CD14-positive monocyte (primary cell): ENCODE measurements around the gene HS3ST3B1. TPM values are rescaled to one million over a fixed set of nuclear protein-coding genes. Genes with fewer than 3 reads are reported as not detected.
A peak's percentile ranks its signal among the peaks of the same experiment; 100 is the strongest.

ENCODE experiments used
- DNase-seq, 3 donors: peaks; one replicate each; pipeline ENCODE4 v3.0.0-alpha.2; 2011 to 2022
- H2AFZ ChIP-seq: 2 replicates; pipeline ENCODE4 v1.6.0; 2012; ENCODE audit warnings: mild to moderate bottlenecking, low read depth, low read length, inconsistent platforms; ENCODE audit not compliant: insufficient read depth, poor library complexity, severe bottlenecking
- H3K27ac ChIP-seq, 2 donors: 1 replicate in 1 of 2; 2 replicates in 1 of 2; pipeline ENCODE4 v1.5.1; 2012 to 2013; ENCODE audit warnings: low read length in 2 of 2, control low read depth in 1 of 2, inconsistent platforms in 1 of 2, low read depth in 1 of 2, mild to moderate bottlenecking in 1 of 2
- H3K27me3 ChIP-seq, 2 donors: one replicate each; pipeline versions ENCODE4 v1.6.0 to v1.6.1; 2011 to 2013; ENCODE audit warnings: low read length in 2 of 2; ENCODE audit not compliant: control insufficient read depth in 2 of 2, insufficient read depth in 2 of 2
- H3K36me3 ChIP-seq, 2 donors: replicated peaks in 1 of 2; 1 replicate in 1 of 2; 2 replicates in 1 of 2; pipeline versions ENCODE4 v1.5.1 to v1.6.1; 2012 to 2013; ENCODE audit warnings: low read length in 2 of 2, control low read depth in 1 of 2, inconsistent platforms in 1 of 2, mild to moderate bottlenecking in 1 of 2; ENCODE audit not compliant: insufficient read depth in 2 of 2, control insufficient read depth in 1 of 2
- H3K4me1 ChIP-seq, 2 donors: 1 replicate in 1 of 2; 2 replicates in 1 of 2; pipeline versions ENCODE4 v1.5.1 to v1.6.1; 2012 to 2013; ENCODE audit warnings: low read length in 2 of 2, control low read depth in 1 of 2, inconsistent platforms in 1 of 2, mild to moderate bottlenecking in 1 of 2, moderate library complexity in 1 of 2; ENCODE audit not compliant: insufficient read depth in 2 of 2, control insufficient read depth in 1 of 2
- H3K4me2 ChIP-seq: replicated peaks from 2 replicates; pipeline ENCODE3; 2012; ENCODE audit warnings: low read length, moderate library complexity, mild to moderate bottlenecking; ENCODE audit not compliant: poor library complexity, severe bottlenecking; ENCODE audit errors: extremely low read depth
- H3K4me3 ChIP-seq, 3 experiments: fragments of 200-600 bp in 1 of 3; sonication (generic) in 1 of 3; replicated peaks in 1 of 3; 1 replicate in 2 of 3; 2 replicates in 1 of 3; pipeline ENCODE4 v1.5.1; 2011 to 2013; ENCODE audit warnings: low read length in 3 of 3, mild to moderate bottlenecking in 3 of 3, control low read depth in 2 of 3, low read depth in 2 of 3, inconsistent platforms in 1 of 3, moderate library complexity in 1 of 3
- H3K79me2 ChIP-seq: 2 replicates; pipeline ENCODE4 v1.6.0; 2012; ENCODE audit warnings: mild to moderate bottlenecking, control low read depth, inconsistent platforms, low read length, moderate library complexity; ENCODE audit not compliant: insufficient read depth
- H3K9ac ChIP-seq: 2 replicates; pipeline ENCODE4 v1.6.0; 2017; ENCODE audit warnings: low read length, mild to moderate bottlenecking; ENCODE audit not compliant: insufficient read depth, poor library complexity, severe bottlenecking
- H3K9me3 ChIP-seq, 2 donors: replicated peaks in 1 of 2; 1 replicate in 1 of 2; 2 replicates in 1 of 2; pipeline versions ENCODE4 v1.5.1 to v1.6.1; 2012 to 2013; ENCODE audit warnings: low read length in 2 of 2, control low read depth in 1 of 2; ENCODE audit not compliant: control insufficient read depth in 1 of 2, insufficient read depth in 1 of 2
- H4K20me1 ChIP-seq: 2 replicates; pipeline ENCODE4 v1.6.0; 2012; ENCODE audit warnings: mild to moderate bottlenecking, low read length, control low read depth, moderate library complexity; ENCODE audit not compliant: insufficient read depth
- H3K27ac Mint-ChIP-seq, 7 donors: one replicate each; pipeline ENCODE4 v1.8.0; 2020; ENCODE audit warnings: mild to moderate bottlenecking in 7 of 7, mixed read lengths in 7 of 7, moderate library complexity in 6 of 7, inconsistent platforms in 2 of 7
- H3K27me3 Mint-ChIP-seq, 3 donors: one replicate each; pipeline ENCODE4 v1.8.0; 2021 to 2022; ENCODE audit warnings: low read depth in 3 of 3, mild to moderate bottlenecking in 3 of 3, mixed read lengths in 3 of 3, moderate library complexity in 3 of 3, inconsistent platforms in 1 of 3
- H3K36me3 Mint-ChIP-seq, 2 donors: one replicate each; pipeline ENCODE4 v1.8.0; 2020; ENCODE audit warnings: mixed read lengths in 2 of 2, inconsistent platforms in 1 of 2, mild to moderate bottlenecking in 1 of 2
- H3K4me1 Mint-ChIP-seq: one replicate; pipeline ENCODE4 v1.8.0; 2020; ENCODE audit warnings: mild to moderate bottlenecking, mixed read lengths
- H3K4me3 Mint-ChIP-seq, 2 donors: one replicate each; pipeline ENCODE4 v1.8.0; 2020; ENCODE audit warnings: mild to moderate bottlenecking in 2 of 2, mixed read lengths in 2 of 2, moderate library complexity in 1 of 2
- H3K9me3 Mint-ChIP-seq, 7 donors: one replicate each; pipeline ENCODE4 v1.8.0; 2020 to 2022; ENCODE audit warnings: mixed read lengths in 7 of 7, mild to moderate bottlenecking in 6 of 7, moderate library complexity in 6 of 7, inconsistent platforms in 2 of 7
- WGBS: methylation state at CpG from one replicate; pipeline ENCODE4 v1.1.5; 2013; ENCODE audit warnings: missing lambda C conversion rate; ENCODE audit not compliant: insufficient coverage; 5-methylcytosine and 5-hydroxymethylcytosine counted together
- intact Hi-C, 2 donors: fragments of 100-400 bp; cut with micrococcal nuclease; formaldehyde crosslinking; loops; one replicate each; pipeline versions ENCODE4 v1.15.0 to v1.15.1; 2023
- polyA plus RNA-seq, 3 donors: library from polyadenylated mRNA; depleted of rRNA in 1 of 3; unstranded in 2 of 3; stranded (reverse) in 1 of 3; fragments of 300-500 nt in 2 of 3; fragments of >200 nt in 1 of 3; fragmentation: Illumina TruSeq in 2 of 3; gene quantifications; 1 replicate in 2 of 3; 2 replicates in 1 of 3; pipeline ENCODE4 v1.2.3, GENCODE V29; 2012 to 2021
- TF ChIP-seq, protein P1 (sequence below): fragments of 200-600 bp; IDR thresholded peaks from one replicate; pipeline ENCODE4 v1.8.0; 2022; ENCODE audit warnings: antibody characterized with exemption, mild to moderate bottlenecking

Gene HS3ST3B1
- polyA plus RNA-seq, 3 donors, result 0.09 to 0.73 (median 0.32) TPM

DNA sequence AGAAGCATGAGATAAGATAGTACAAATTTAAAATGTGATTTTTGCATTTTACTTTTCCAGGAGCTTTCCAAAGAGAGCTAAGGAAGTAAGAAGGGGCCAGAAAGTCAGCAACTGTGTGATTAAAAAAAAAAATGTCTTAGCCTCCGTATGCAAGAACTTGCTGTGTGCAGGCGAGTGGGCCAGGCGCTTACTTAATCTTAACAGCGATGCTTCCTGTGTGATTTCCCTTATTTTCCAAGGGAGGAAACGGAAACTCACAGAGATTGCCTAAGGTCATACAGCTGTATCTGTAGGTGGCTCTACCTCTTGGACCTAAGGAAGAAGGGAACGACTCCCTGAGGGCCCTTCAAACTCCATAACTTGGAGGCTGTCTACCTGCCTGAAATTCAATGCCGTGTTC lies 11.1 kb downstream of the HS3ST3B1 start:
- Mint-ChIP-seq H3K4me1 (peaks cover 40% of the 10 kb centered on the region), H3K27me3 (peaks cover 5 to 15% (median 8%) of the 10 kb centered on the region in 3 donors), H3K9me3 (peaks cover 0 to 4% (median 0%) of the 10 kb centered on the region in 7 donors), H3K27ac (peak overlapping the region in 5 of 7 donors; percentile 3 to 66 (median 51)), H3K36me3 (peaks cover 6 to 8% of the 10 kb centered on the region in 2 donors), H3K4me3 (peak overlapping the region in 1 of 2 donors; percentile 33)
- no peaks in the 10 kb centered on the region for H3K79me2 ChIP-seq
- peaks cover 5 to 15% of the 10 kb centered on the region in 2 donors for H3K27me3 ChIP-seq
- H3K9me3 ChIP-seq, result no peaks in the 10 kb centered on the region
- no peak overlapping the region for H2AFZ ChIP-seq
- no peak overlapping the region for H3K9ac ChIP-seq
- H3K27ac ChIP-seq, result no peak overlapping the region
- H3K36me3 ChIP-seq, result no peaks in the 10 kb centered on the region
- peaks cover 26 to 31% of the 10 kb centered on the region in 2 donors for H3K4me1 ChIP-seq
- DNase-seq, result peak; percentile 27 to 78 (median 50)
- H3K4me3 ChIP-seq, result no peak overlapping the region
- WGBS, result 22% methylated on average over 3 of the region's 7 CpGs
- H4K20me1 ChIP-seq, result no peaks in the 10 kb centered on the region
- intact Hi-C loops, result loop anchor here in 1 of 2 donors (5.0 kb wide), 1 partner anchor 35 kb away; no protein-coding TSS in a partner anchor
- TF ChIP-seq, protein P1, sequence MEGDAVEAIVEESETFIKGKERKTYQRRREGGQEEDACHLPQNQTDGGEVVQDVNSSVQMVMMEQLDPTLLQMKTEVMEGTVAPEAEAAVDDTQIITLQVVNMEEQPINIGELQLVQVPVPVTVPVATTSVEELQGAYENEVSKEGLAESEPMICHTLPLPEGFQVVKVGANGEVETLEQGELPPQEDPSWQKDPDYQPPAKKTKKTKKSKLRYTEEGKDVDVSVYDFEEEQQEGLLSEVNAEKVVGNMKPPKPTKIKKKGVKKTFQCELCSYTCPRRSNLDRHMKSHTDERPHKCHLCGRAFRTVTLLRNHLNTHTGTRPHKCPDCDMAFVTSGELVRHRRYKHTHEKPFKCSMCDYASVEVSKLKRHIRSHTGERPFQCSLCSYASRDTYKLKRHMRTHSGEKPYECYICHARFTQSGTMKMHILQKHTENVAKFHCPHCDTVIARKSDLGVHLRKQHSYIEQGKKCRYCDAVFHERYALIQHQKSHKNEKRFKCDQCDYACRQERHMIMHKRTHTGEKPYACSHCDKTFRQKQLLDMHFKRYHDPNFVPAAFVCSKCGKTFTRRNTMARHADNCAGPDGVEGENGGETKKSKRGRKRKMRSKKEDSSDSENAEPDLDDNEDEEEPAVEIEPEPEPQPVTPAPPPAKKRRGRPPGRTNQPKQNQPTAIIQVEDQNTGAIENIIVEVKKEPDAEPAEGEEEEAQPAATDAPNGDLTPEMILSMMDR, result no peak
- H3K4me2 ChIP-seq, result peak overlapping the region; percentile 17

DNA sequence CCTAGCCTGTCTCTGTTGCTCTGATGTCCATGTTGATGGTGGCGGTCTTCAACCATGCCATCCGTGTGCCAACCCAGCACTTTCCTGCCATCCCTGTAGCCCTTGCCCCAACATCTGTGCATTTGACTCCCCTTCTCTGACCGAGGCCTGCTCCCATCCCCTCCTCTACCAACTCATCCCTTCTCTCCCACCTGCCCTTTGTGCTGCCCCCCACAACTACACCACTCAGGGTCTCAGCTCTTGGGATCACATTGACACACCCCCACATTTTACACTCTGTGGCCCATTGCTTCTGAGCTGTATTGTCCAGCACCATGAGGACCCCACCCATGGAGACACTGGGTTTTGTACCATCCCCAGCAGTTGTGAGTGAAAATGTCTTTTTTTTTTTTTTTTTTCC lies 11.6 kb downstream of the HS3ST3B1 start:
- H3K4me1 Mint-ChIP-seq, result peaks cover 40% of the 10 kb centered on the region
- H3K27me3 Mint-ChIP-seq, result peaks cover 5 to 14% (median 11%) of the 10 kb centered on the region in 3 donors
- Histone ChIP-seq H2AFZ (no peak overlapping the region), H3K36me3 (no peaks in the 10 kb centered on the region), H3K4me1 (peaks cover 26 to 31% of the 10 kb centered on the region in 2 donors), H3K4me2 (peak overlapping the region; percentile 17), H3K9me3 (no peaks in the 10 kb centered on the region), H3K4me3 (no peak overlapping the region), H3K27ac (no peak overlapping the region), H3K79me2 (no peaks in the 10 kb centered on the region), H4K20me1 (no peaks in the 10 kb centered on the region), H3K9ac (no peak overlapping the region), H3K27me3 (peaks cover 5 to 15% of the 10 kb centered on the region in 2 donors)
- H3K27ac Mint-ChIP-seq, result peak overlapping the region in 4 of 7 donors; percentile 43 to 66 (median 56)
- H3K9me3 Mint-ChIP-seq, result peaks cover 0 to 4% (median 0%) of the 10 kb centered on the region in 7 donors
- intact Hi-C loops, result loop anchor here in 1 of 2 donors (5.0 kb wide), 1 partner anchor 35 kb away; no protein-coding TSS in a partner anchor
- TF ChIP-seq, protein P1, result no peak
- no peak for DNase-seq
- H3K36me3 Mint-ChIP-seq, result peaks cover 6 to 8% of the 10 kb centered on the region in 2 donors
- 100% methylated on average over 3 of the region's 3 CpGs for WGBS
- H3K4me3 Mint-ChIP-seq, result no peak overlapping the region
